Keratinocyte (primary cell): Measurements from ENCODE around the gene ADCY4. TPM values are rescaled to one million over a fixed set of nuclear protein-coding genes. Genes with fewer than 3 reads are reported as not detected.

Source experiments
- DNase-seq: peaks from one replicate; pipeline ENCODE4 v3.0.0-alpha.2; 2011; ENCODE audit warnings: low read depth, missing footprints, low spot score
- FAIRE-seq: peaks from 2 replicates; lab custom pipeline; 2011; peaks lifted over from hg19 to GRCh38; lab: Jason Lieb, UNC
- H2AFZ ChIP-seq: 2 replicates; pipeline ENCODE4 v1.6.0; 2012; ENCODE audit warnings: low read length, control low read depth, inconsistent platforms; ENCODE audit not compliant: control insufficient read depth
- H3K27ac ChIP-seq: 2 replicates; pipeline ENCODE4 v1.5.1; 2011; ENCODE audit warnings: low read length; ENCODE audit not compliant: control insufficient read depth, insufficient read depth
- H3K27me3 ChIP-seq: 3 replicates; pipeline ENCODE4 v1.6.0; 2011; ENCODE audit warnings: low read length; ENCODE audit not compliant: control insufficient read depth, insufficient read depth; ENCODE audit errors: extremely low read depth
- H3K36me3 ChIP-seq, 2 experiments: 2 replicates in 1 of 2; 3 replicates in 1 of 2; pipeline ENCODE4 v1.5.1; 2011; ENCODE audit warnings: low read length in 2 of 2, mild to moderate bottlenecking in 1 of 2; ENCODE audit not compliant: control insufficient read depth in 2 of 2, insufficient read depth in 2 of 2; ENCODE audit errors: extremely low read depth in 1 of 2
- H3K4me1 ChIP-seq: 3 replicates; pipeline ENCODE4 v1.5.1; 2011; ENCODE audit warnings: low read length; ENCODE audit not compliant: control insufficient read depth, insufficient read depth; ENCODE audit errors: extremely low read depth
- H3K4me2 ChIP-seq: 3 replicates; pipeline ENCODE4 v1.6.0; 2011; ENCODE audit warnings: low read depth, low read length; ENCODE audit not compliant: control insufficient read depth, insufficient read depth; ENCODE audit errors: extremely low read depth
- H3K4me3 ChIP-seq, 3 experiments: fragments of 200-600 bp in 1 of 3; sonication (generic) in 1 of 3; 2 replicates in 2 of 3; 3 replicates in 1 of 3; pipeline ENCODE4 v1.5.1; 2011 to 2016; ENCODE audit warnings: low read length in 3 of 3, mild to moderate bottlenecking in 3 of 3, control low read depth in 2 of 3, inconsistent platforms in 1 of 3, low read depth in 1 of 3, mixed read lengths in 1 of 3, mixed run types in 1 of 3, moderate library complexity in 1 of 3; ENCODE audit not compliant: control insufficient read depth in 2 of 3, insufficient read depth in 2 of 3; ENCODE audit errors: extremely low read depth in 1 of 3
- H3K79me2 ChIP-seq: 2 replicates; pipeline ENCODE4 v1.6.0; 2012; ENCODE audit warnings: low read length; ENCODE audit not compliant: control insufficient read depth, insufficient read depth
- H3K9ac ChIP-seq: 3 replicates; pipeline ENCODE4 v1.6.0; 2011; ENCODE audit warnings: low read length; ENCODE audit not compliant: control insufficient read depth, insufficient read depth; ENCODE audit errors: extremely low read depth
- H3K9me1 ChIP-seq: 3 replicates; pipeline ENCODE4 v1.6.0; 2011; ENCODE audit warnings: low read length; ENCODE audit not compliant: control insufficient read depth, insufficient read depth; ENCODE audit errors: extremely low read depth
- H3K9me3 ChIP-seq: 2 replicates; pipeline ENCODE4 v1.5.1; 2012; ENCODE audit warnings: low read depth, low read length; ENCODE audit not compliant: control insufficient read depth
- H4K20me1 ChIP-seq: 3 replicates; pipeline ENCODE4 v1.6.0; 2011; ENCODE audit warnings: low read length; ENCODE audit not compliant: control insufficient read depth, insufficient read depth; ENCODE audit errors: extremely low read depth
- CTCF ChIP-seq, 3 experiments: IDR thresholded peaks in 1 of 3; conservative IDR thresholded peaks in 1 of 3; optimal IDR thresholded peaks in 1 of 3; 2 replicates in 2 of 3; 3 replicates in 1 of 3; pipeline versions ENCODE3 to v1.5.1; 2011; ENCODE audit warnings: low read length in 3 of 3, mild to moderate bottlenecking in 3 of 3, moderate library complexity in 2 of 3, control low read depth in 1 of 3, inconsistent platforms in 1 of 3; ENCODE audit not compliant: insufficient read depth in 2 of 3; ENCODE audit errors: extremely low read depth in 1 of 3
- EZH2 ChIP-seq: IDR thresholded peaks from one replicate; pipeline ENCODE4 v1.6.1; 2012; ENCODE audit warnings: inconsistent platforms, mild to moderate bottlenecking, low read length, moderate library complexity
- dilution Hi-C: fragments of 300-500 bp; cut with MboI; formaldehyde crosslinking; loops from one replicate; pipeline ENCODE4 v1.7.0; 2020; ENCODE audit warnings: low sequenced_read_pairs; ENCODE audit not compliant: extremely low pct_ligation_motif_present
- polyA plus RNA-seq, 5 experiments: library from polyadenylated mRNA; depleted of rRNA in 3 of 5; stranded (reverse) in 3 of 5; stranded (forward) in 1 of 5; unstranded in 1 of 5; fragments of >200 nt; gene quantifications; 1 replicate in 1 of 5; 2 replicates in 3 of 5; 3 replicates in 1 of 5; pipeline versions ENCODE4 v1.2.1 to v1.2.3, GENCODE V29; 2011 to 2012; ENCODE audit warnings: missing spikeins in 2 of 5, low read depth in 1 of 5, low replicate concordance in 1 of 5

ADCY4 gene
- polyA plus RNA-seq, 1 donor (not counting 4 experiments of a cell fraction or from before 2014, with no cell fraction given), result 0.21 TPM

DNA sequence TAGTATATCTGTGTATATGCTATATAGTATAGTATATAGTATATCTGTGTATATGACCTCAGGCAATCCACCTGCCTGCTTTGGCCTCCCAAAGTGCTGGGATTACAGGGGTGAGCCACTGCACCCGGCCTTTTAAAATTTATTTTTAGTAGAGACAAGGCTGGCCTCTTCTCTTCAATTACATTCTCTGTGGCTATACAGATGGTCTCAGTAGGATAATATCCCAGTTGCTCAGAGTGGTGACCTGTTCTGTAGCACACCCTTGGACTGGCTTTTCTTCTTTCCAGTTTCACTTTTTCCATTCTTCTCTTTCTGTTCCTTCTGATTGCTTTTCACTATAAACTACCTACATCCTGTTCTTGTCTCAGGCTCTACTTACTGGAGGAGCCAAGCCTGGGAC, 30.0 kb upstream of the ADCY4 start:
- no peak overlapping the region for H3K4me2 ChIP-seq
- H3K27ac ChIP-seq, result no peak overlapping the region
- no peak for TF ChIP-seq EZH2
- TF ChIP-seq CTCF (optimal IDR thresholded peaks at IDR 0.05 in 1 of 3, IDR thresholded peaks at IDR 0.05 in 1 of 3, conservative IDR thresholded peaks at IDR 0.05 in 1 of 3; ENCODE audit: extremely low read depth in 1 of 3, insufficient read depth in 2 of 3, low read length in 3 of 3), result no peak
- H3K4me3 ChIP-seq, result no peak overlapping the region
- FAIRE-seq (no peak), DNase-seq (no peak)
- peak overlapping the region; percentile 36 for H2AFZ ChIP-seq
- dilution Hi-C loops, result no loop called here
- no peak overlapping the region for H3K9ac ChIP-seq
- no peaks in the 10 kb centered on the region for H4K20me1 ChIP-seq
- H3K9me1 ChIP-seq, result no peaks in the 10 kb centered on the region
- peaks cover 23% of the 10 kb centered on the region for H3K4me1 ChIP-seq
- H3K79me2 ChIP-seq, result no peaks in the 10 kb centered on the region
- H3K36me3 ChIP-seq, result no peaks in the 10 kb centered on the region
- no peaks in the 10 kb centered on the region for H3K9me3 ChIP-seq
- H3K27me3 ChIP-seq, result no peaks in the 10 kb centered on the region

- Histone ChIP-seq H3K9me3 (no peaks in the 10 kb centered on the region), H4K20me1 (no peaks in the 10 kb centered on the region), H3K4me1 (peaks cover 23% of the 10 kb centered on the region), H3K27me3 (no peaks in the 10 kb centered on the region), H3K9me1 (no peaks in the 10 kb centered on the region), H3K36me3 (no peaks in the 10 kb centered on the region), H3K4me3 (no peak overlapping the region), H3K4me2 (no peak overlapping the region), H3K79me2 (no peaks in the 10 kb centered on the region), H3K27ac (no peak overlapping the region), H3K9ac (no peak overlapping the region), H2AFZ (no peak overlapping the region)
- DNase-seq (no peak), FAIRE-seq (no peak)
- dilution Hi-C loops, result no loop called here
- TF ChIP-seq CTCF (optimal IDR thresholded peaks at IDR 0.05 in 1 of 3, IDR thresholded peaks at IDR 0.05 in 1 of 3, conservative IDR thresholded peaks at IDR 0.05 in 1 of 3; ENCODE audit: extremely low read depth in 1 of 3, insufficient read depth in 2 of 3, low read length in 3 of 3) (no peak), EZH2 (no peak)
Measured at GRCh38 chr14:24363401-24363800, 28.5 kb upstream of the ADCY4 start.
